Cortex of kidney (tissue), 1 donor: Measurements from ENCODE around the gene KDM1A.

Source experiments
- DNase-seq: peaks from one replicate; lab custom pipeline; 2025; lab: John Stamatoyannopoulos, UW

Gene KDM1A

DNA sequence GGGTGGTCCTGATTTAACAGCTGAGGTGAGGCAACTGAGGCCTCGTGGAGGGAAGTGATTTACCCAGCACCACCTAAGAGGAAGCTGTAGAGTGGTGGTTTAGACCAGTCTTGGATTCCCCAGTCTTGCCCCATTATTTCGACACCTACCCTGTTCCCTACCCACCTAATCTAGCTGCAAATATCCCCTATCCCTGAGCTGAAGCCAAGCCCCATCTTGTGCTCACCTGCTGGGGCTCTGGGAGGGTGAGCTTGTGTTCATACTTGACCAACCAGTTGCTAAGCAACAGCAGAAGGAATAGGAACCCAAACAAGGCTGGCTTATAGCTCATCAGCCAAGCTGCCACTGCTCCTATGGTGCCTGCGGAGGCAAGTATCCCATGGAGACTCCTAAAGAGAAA lies 5.6 kb upstream of the KDM1A start:
- no peak for DNase-seq

DNA sequence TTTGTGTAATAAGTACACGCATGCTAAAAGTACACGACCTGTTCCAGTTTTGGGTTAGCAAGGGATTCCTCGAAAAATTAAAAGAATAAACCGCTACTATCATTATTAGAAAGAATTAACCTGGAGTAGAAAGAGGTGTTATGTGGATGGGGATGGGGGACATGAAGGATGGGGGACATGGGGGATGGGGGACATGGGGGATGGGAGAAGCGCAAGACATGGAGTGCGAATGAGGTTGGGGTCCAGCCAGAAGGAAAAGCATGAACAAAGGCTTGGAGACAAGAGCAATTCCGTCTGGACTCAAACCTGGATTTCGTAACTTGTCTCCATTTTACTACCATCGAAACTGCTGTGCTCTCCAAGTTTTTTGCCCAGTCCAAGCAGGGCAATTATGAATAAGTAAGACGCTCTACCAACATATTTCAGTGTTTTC lies 591 bp upstream of the KDM1A start:
- no peak for DNase-seq

- no peak for DNase-seq
Observed at GRCh38 chr1:23019863-23020625, 776 bp downstream of the KDM1A start.

GRCh38 chr1:23020706-23021405 lies 1.6 kb downstream of the KDM1A start:
- DNase-seq = no peak

- no peak for DNase-seq
Observed at GRCh38 chr1:23021834-23022233, 2.6 kb downstream of the KDM1A start.

- no peak for DNase-seq
Observed at GRCh38 chr1:23023174-23023845, 4.0 kb downstream of the KDM1A start.

GRCh38 chr1:23026568-23026967 lies 7.3 kb downstream of the KDM1A start:
- DNase-seq = no peak

DNA sequence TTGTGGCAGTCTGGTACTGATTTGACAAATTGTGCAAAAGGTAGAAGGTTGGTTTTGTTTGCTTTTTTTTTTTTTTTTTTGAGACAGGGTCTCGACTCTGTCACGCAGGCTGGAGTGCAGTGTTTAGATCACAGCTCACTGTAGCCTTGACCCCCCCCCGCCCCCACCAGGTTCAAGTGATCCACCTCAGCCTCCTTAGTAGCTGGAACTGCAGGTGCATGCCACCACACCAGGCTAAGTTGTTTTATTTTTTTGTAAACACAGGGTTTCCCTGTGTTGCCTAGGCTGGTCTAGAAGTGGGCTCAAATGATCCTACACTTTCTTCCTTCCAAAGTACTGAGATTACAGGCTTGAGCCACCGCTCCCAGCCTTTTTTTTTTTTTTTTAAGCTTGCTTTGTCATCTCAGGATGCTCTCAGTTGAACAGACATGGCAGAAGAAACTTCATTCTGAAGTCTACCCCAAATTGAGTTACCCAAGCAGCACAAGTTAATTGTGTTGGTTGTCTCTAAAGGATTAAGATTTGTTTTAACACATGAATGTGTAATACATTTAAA lies 8.2 kb downstream of the KDM1A start:
- DNase-seq = no peak

GRCh38 chr1:23029337-23029736 lies 10.1 kb downstream of the KDM1A start:
- DNase-seq = no peak

- no peak for DNase-seq
Observed at GRCh38 chr1:23035823-23036452, 16.7 kb downstream of the KDM1A start.

GRCh38 chr1:23037081-23037740 lies 17.9 kb downstream of the KDM1A start:
- no peak for DNase-seq

DNA sequence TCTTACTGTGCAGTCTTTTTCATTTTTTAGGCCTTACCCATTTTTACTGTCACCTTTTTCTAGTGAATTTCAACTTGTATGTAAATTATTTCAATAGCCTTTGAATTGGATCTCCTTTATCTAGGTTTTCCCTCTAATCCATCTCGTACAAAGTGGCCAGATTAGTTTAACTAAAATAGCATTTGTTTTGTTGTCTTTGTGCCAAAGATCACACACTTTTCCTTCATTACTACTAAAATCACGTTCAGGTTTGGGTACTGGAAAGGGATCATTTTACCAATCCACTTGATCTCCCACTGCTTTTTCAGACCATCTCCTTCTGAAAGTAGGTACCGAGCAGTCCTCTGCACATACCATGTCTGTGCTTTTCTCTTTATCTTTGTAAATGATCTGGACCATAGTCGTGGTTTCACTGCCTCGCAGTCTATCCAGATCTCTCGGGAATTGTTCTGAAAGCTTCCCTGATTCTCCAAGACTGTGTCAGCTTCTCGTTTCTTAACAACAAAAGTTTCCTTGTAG lies 20.1 kb downstream of the KDM1A start:
- DNase-seq = no peak

- DNase-seq = no peak
Observed at GRCh38 chr1:23040509-23040908, 21.2 kb downstream of the KDM1A start.

DNA sequence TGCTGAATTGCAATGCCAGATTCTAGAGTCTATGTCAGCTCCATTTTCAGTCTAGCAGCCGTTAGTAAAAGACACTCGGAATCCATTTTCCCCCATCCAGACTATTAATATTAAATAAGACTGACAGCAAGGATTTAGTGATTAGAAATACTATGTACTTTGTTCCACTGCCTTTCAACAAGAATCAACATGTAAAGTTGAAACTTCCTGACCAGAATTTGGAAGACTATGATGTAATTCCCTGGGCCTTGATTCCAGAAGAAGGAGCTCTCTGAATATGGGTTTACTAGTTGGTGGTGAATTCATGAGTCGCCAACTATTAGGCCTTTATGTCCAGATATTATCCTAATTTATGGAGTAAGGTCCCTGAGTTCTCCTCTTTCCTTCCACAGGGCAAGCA lies 24.8 kb downstream of the KDM1A start:
- DNase-seq = no peak

GRCh38 chr1:23050201-23050600 lies 30.9 kb downstream of the KDM1A start:
- no peak for DNase-seq

DNA sequence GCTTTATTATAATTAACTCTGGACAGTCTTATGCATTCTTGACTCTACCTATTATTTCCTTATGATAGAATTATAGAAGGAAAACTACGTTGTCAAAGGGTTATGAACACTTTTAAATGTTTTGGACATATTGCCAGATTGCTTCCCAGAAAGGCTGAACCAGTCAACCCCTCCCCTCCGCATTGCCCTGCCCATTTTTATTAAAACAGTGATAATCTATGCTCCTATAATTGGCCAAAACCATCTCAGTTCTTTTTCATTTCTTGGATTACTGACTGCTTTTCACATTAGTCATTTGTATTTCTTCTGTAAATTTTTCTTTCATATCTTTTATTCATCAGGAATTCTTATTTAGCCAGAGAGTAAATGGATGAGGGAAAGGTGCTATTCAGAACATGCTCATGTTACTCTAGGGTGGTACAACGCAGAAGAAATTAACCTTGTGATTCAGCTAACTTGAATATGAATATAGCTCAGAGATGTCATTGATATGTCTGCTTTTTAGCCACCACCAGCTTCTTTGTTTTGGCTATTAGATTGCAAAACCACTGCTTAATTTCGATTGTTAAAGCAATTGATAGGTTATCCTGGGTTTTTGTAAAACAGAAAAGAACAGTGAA lies 32.1 kb downstream of the KDM1A start:
- no peak for DNase-seq

DNA sequence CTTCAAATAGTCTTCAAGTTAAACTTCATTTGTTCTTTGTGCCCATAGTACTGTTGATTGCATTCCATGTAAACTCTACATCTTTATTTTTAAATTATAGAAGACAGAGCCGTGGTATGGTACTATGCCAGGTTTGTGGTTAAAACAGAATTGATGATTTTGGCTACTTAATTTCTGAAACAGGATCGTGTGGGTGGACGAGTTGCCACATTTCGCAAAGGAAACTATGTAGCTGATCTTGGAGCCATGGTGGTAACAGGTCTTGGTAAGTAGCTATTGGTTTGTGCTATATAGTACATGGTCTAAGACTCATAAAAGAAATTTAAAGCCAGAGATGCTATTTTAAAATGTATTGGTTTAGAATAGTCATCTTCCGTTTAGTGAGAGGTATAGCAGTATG lies 38.0 kb downstream of the KDM1A start:
- no peak for DNase-seq

- no peak for DNase-seq
Observed at GRCh38 chr1:23062271-23062670, 43.0 kb downstream of the KDM1A start.

DNA sequence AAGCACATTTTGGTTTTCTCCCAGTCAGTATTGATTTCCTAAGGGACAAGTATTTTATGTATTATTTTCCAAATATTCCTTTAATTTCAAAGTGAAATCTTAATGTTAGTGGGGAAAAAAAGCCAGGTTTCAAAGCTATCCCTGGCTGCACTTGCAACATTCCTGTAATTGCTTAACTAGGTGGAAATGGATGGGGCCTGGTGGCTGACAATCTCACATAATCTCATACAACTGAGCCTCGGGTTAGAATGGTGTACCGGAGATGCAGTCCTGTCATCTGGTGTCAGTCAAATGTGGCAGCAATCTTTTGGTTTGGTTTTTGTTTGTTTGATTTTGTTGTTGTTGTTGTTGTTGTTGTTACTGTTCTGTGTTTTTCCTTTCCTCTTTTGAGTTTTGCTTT lies 46.1 kb downstream of the KDM1A start:
- DNase-seq = no peak

DNA sequence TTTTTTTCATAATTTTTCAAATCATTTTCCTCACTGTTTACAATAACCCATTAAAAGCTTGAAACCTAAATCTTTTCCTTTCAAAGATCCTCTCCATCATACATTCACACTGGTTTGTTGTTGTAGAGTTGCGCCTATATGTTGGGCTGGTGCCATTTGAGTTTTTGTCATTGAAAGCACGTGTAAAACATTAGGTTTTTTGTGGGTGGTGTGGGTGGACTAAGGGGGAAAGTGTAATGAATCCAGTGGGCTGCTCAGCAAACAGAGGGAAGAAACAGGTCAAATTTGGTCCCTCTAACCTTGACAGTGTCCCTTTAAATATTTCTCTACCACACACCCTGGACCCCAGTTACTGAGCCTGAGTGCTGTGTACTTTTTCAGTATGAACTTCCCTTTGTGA lies 46.8 kb downstream of the KDM1A start:
- DNase-seq = no peak

DNA sequence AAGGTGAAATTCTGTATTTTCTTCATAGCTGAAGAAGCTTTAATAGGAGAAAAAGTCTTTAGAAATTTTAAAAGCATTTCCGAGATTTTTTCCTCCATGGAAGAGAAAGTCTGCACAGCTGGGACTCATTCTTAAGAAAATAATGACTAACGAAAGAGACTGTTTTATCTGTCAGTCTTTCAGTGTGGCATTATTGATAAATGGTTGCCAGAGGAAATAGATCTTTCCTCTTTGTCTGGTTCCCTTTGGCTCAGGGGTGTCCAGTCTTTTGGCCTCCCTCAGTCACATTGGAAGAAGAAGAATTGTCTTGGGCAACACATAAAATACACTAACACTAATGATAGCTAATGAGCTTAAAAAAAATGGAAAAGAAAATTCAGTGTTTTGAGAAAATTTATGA lies 49.9 kb downstream of the KDM1A start:
- DNase-seq = no peak
